HG03457 (cell line): ENCODE data around the gene TYSND1.
"Not testable (repeated sequence)": the region's sequence is repeated elsewhere in the genome, so short reads cannot be mapped to it uniquely, and the experiment has no call there.

ENCODE experiments used
- ATAC-seq: cut with Tn5 transposase; IDR thresholded peaks from one replicate; pipeline ENCODE4 v1.9.1; 2021; ENCODE audit warnings: moderate number of reproducible peaks; ENCODE audit not compliant: unreplicated experiment

Gene TYSND1

DNA sequence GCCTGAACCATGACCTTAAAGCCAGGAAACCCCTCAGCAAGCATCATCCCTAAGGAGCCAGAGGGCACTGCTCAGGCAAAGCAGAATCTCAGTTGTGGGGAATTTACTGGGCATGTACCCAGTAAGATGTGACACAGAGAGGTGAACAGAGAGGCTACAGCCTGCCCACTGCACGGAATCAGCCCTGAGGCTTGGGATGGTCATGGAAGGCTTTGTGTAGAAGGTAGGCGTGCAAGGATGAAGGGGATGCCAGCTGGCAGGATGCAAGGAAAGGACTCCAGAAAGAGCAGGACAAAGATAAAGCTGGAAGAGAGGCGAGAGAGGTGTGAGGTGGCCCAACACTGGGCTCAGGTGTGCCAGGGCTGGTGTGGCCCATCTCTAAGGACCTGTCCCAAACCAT, 11.5 kb downstream of the TYSND1 start:
- ATAC-seq: no peak

DNA sequence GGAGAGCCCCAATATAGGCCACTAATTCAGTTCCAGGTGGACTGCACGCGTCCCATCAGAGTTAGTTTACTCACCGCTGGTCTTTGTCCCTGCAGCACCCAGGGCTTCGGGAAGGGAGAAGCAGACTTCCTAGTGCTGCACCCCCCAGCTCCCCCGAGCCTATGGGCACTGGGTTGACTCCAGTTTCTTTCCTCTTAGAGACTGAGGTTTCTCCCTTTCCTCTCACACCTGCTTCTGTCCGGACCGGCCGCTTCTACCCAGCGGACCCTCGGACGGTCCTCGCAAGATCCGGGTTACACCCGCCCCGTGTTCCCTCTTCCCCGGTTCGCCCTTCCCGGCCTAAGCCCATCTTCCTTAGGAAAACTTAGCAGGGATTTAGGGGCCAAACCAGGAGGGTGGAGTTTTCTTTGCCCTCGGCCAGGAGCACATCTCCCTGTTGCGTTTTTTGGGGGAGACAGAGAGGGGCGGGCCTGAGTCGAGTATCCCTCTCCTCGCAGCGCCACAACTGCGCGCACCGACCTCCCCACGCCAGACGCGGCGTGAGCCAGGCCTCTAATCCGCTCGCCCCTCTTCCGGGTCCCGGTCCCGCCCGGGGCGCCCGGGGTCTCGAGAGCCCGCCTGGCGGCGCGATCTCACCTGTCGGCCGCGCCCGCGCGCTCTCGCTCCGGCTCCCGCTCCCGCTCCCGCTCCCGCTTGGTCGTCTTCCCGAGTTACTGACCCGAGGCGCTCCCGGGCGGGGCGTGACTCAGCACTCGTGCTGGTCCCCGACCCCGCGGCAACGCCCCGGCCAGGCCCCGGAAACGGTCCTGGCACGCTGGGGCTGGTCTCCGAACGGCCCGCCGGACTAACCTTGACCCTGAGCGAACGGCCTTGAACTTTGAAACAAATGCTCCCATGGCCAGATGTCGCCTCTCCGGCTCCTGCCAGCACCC, 14.1 kb downstream of the TYSND1 start, which contains the start of gene AIFM2:
Gene AIFM2, minus strand, starts transcription at position 728 of the 932 bp plus-strand sequence. CDS start 8,741 bp downstream, outside the sequence.
- peak; percentile 52 for ATAC-seq

DNA sequence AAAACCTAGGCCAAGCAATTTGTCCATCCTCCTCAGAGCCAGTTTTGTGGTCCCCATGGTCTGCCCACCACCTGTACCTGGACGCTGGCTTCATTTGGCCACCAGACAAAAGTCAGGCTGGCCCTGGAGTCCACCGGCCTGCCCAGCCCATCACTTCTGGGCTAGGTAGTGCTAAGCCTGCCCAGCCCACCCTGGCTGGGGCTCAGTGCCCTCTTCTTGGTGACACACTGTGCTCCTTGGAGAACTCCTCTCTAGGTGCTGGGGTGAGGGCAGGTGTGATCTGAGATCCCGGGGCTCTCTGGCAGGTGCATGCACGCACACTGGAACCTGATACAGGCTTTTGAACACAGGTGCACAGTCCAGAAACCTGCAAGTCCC, 15.0 kb downstream of the TYSND1 start:
- ATAC-seq: no peak

- ATAC-seq: no peak
Observed at GRCh38 chr10:70130878-70131559, 15.5 kb downstream of the TYSND1 start.

GRCh38 chr10:70126700-70127395, 19.7 kb downstream of the TYSND1 start:
- no peak for ATAC-seq

GRCh38 chr10:70125918-70126552, 20.5 kb downstream of the TYSND1 start:
- ATAC-seq: no peak

DNA sequence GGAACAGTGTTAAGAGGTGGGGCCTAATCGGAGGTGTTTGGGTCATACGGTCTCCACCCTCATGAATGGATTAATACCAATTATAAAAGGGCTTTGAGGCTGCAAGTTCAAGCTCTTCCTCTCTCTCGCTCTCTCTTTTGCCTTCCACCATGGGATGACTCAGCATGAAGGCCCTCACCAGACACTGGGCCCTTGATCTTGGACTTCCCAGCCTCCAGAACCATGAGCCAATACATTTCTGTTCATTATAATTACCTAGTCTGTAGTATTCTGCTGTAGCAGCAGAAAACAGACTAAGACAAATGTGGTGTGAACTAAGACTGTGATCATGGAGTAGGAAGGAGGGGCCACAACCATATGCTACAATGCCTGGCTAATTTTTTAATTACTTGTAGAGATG, 21.6 kb downstream of the TYSND1 start:
- ATAC-seq: no peak

DNA sequence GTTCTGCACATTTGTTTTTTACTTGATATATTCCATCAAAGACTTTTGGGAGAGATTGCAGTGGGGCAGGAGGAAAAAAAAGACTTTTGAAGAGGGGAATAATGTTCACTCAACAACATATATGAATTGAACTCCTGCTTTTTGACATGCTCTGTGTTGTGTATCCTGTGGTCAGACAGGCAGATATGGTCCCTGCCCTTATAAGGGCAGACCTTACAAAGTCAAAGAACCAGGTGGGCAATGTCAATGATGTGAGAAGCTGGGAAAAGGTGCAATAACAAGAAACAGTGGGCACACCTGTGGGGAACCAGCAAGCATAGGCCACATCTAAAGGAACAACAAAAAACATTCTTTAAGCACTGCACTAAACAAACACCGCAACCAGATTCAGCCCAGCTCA, 22.1 kb downstream of the TYSND1 start:
- no peak for ATAC-seq

- no peak for ATAC-seq
Observed at GRCh38 chr10:70123817-70124216, 22.7 kb downstream of the TYSND1 start.

- ATAC-seq: not testable (repeated sequence)
Observed at GRCh38 chr10:70123166-70123565, 23.3 kb downstream of the TYSND1 start.

GRCh38 chr10:70122742-70123141, 23.8 kb downstream of the TYSND1 start:
- ATAC-seq: no peak

DNA sequence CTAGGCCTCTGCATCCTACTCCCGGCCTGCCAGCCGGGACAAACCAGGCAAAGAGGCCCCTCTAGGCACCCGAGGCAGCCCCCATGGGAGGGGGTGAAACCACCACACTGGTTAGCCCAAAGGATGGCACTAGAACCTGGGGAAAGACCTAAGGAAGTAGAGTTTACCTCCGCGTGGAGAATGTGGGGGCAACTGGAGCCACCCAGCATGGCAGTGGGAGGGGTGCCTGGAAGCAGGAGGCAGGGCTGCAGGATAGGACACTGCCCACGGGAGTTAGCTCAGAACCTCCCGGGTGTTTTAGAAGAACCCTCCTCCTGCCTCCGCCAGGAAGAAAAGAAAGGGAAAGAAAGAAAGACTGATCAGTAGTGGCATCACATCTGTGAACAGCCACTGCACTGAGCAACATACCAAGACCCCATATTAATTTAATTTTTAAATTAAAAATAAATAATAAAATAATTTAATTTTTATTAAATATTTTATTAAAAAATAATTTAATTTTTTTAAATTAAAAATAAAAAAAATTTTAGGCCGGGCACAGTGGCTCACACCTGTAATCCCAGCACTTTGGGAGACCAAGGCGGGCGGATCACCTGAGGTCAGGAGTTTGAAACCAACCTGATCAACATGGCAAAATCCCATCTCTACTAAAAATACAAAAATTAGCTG, 25.1 kb downstream of the TYSND1 start:
- no peak for ATAC-seq

GRCh38 chr10:70120417-70120816, 26.1 kb downstream of the TYSND1 start:
- ATAC-seq: no peak

- no peak for ATAC-seq
Observed at GRCh38 chr10:70119623-70120022, 26.9 kb downstream of the TYSND1 start.

GRCh38 chr10:70119197-70119596, 27.3 kb downstream of the TYSND1 start:
- ATAC-seq: no peak

DNA sequence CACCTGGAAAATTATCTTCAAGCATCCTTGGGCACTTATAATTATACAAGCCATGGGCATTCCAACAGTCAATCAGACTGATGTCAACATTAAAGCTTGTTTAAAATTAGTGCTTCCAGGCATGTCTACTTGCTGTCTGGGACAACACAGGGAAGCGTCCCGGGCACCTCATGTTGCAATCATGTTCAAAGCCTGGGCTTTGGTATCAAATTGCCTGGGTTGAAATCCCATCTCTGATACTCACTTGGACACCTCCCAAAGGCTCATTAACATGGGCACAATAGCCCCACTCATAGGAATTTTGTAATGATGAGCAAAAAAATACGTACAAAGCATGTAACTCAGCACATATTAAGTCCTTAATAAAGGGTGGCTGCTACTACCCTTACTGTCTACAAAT, 28.3 kb downstream of the TYSND1 start:
- no peak for ATAC-seq

DNA sequence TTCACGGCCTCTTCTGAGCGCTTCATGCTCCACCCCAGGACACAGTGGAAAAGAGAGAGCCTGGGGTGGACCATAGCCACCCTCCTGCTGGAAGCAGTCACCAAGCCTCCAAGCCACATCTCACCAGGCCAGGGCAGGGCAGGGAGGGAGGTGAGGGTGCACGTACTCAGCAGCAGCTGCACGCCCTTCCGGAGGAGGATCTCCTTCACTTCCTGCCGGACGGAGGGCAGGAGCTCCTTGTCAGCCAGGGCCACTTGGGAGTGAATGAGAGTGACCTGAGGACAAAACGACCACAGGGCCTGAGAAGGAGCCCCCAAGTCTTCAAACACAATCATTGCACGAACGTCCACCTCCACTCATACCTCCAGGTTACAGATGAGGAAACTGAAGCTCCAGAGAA, 28.9 kb downstream of the TYSND1 start:
- ATAC-seq: no peak

DNA sequence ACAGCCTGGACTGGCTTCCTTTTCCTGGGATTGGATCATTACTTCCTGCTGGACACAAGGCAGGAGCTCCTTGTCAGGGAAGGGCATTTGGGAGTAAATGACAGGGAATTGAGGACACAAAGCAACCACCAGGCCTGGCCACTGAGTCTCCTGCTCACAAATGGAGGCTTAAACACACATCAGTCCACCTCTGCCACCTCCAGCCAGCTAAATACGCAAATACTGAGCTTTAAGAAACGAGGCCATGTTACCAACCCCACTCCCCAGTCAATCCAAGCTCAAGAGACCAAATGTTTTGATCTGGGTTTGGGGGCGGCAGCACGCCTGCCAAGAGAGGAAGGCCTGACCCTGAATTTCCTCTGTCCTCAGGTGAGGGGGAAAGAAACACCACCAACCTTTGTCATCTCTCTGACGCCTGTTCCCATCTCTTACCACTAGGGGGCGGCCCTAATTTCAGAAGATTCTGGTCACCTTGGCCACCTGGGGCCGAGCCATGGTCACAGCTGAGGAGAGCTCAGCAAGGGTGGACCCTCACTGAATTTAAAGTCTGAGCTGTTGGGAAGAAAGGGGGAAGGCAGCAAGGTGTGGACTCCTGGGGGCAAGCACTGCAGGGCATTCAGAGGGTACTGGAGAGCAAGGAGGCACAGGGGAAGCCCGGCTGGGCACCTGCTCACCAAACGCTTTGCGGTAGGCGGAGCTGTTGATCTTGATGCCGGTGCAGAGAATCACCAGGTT, 30.4 kb downstream of the TYSND1 start:
- no peak for ATAC-seq

DNA sequence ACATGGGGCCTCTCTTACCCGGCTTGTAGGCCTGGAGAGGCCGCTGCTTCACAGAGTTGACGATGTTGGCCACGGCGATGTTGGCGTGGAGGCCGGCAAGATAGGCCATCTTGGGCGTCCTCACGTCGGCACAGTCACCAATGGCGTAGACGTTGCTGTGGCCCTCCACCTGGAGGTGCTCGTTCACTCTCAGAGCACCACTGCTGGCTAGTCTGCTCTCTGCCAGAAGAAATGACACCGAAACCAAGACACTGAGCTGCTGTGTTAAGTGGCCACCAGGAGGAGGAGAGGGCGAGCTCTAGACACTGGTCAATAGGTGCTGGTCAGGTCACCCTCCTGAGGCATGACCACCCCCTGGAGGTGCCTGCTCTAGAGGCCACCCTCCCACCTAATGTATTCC, 31.6 kb downstream of the TYSND1 start:
- ATAC-seq: no peak

DNA sequence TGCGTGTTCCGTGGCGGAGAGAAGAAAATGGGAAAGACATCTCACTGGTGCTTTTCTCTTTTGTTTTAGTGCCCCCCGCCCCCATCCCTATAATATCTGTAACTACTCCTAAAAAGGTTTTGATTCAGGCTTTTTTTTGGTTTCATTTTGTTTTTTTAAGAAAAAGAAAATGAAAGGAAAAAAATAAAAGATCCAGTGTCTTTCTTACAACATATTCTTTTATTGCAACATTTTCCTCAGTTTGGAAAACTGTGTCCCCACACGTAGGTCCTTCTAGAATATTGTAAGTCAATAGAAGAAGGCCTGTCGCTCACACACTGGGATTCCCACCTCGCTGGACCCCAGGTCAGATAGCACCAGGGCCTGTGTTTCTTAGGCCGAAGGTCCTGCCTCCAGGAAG, 34.4 kb downstream of the TYSND1 start:
- no peak for ATAC-seq
